Uterus (tissue), 4 donors: ENCODE measurements around the gene TTC4. TPM values are rescaled to one million over a fixed set of nuclear protein-coding genes. Genes with fewer than 3 reads are reported as not detected.
A peak's percentile ranks its signal among the peaks of the same experiment; 100 is the strongest.

Experiments used
- DNase-seq, 2 donors: peaks; one replicate each; pipeline ENCODE4 v3.0.0-alpha.2; 2019 to 2020
- H3K27ac ChIP-seq, 2 donors: fragments of 200-600 bp; sonication (generic); 1 replicate in 1 of 2; 2 replicates in 1 of 2; pipeline ENCODE4 v1.5.1; 2016 to 2018
- H3K27me3 ChIP-seq, 2 donors: fragments of 200-600 bp; sonication (generic); one replicate each; pipeline ENCODE4 v1.5.1; 2018 to 2019; ENCODE audit warnings: control low read depth in 1 of 2
- H3K36me3 ChIP-seq, 2 donors: fragments of 200-600 bp; sonication (generic); one replicate each; pipeline ENCODE4 v1.5.1; 2019; ENCODE audit warnings: control low read depth in 1 of 2
- H3K4me1 ChIP-seq, 2 donors: fragments of 200-600 bp; sonication (generic); one replicate each; pipeline ENCODE4 v1.5.1; 2018 to 2019; ENCODE audit warnings: control low read depth in 1 of 2
- H3K4me3 ChIP-seq, 2 donors: fragments of 200-600 bp; sonication (generic); 1 replicate in 1 of 2; 2 replicates in 1 of 2; pipeline ENCODE4 v1.5.1; 2018 to 2019; ENCODE audit warnings: mild to moderate bottlenecking in 1 of 2
- H3K9me3 ChIP-seq, 2 donors: fragments of 200-600 bp; sonication (generic); one replicate each; pipeline ENCODE4 v1.5.1; 2019; ENCODE audit warnings: control low read depth in 1 of 2
- POLR2A ChIP-seq, 2 donors: fragments of 450-650 bp; IDR thresholded peaks; one replicate each; pipeline ENCODE4 v1.6.1; 2016; ENCODE audit warnings: antibody characterized with exemption in 2 of 2, mild to moderate bottlenecking in 1 of 2, moderate library complexity in 1 of 2
- intact Hi-C: fragments of 100-400 bp; cut with DNase I; formaldehyde crosslinking; loops from one replicate; pipeline ENCODE4 v1.15.1; 2023; ENCODE audit warnings: low total_unique reads
- total RNA-seq, 4 donors: library from RNA; depleted of rRNA in 3 of 4; stranded (reverse); fragments of >200 nt in 3 of 4; gene quantifications; one replicate each; pipeline versions ENCODE4 v1.1.0 to v1.2.4, GENCODE V29; 2014 to 2023
- TF ChIP-seq, protein P1 (sequence below), 4 experiments: fragments of 200-600 bp in 2 of 4; fragments of 450-650 bp in 2 of 4; sonication (generic) in 2 of 4; IDR thresholded peaks; one replicate each; pipeline ENCODE4 v1.5.1; 2016 to 2019; ENCODE audit warnings: antibody characterized with exemption in 4 of 4, mild to moderate bottlenecking in 2 of 4, moderate library complexity in 1 of 4
- donor health status: DM: yes; HTN: yes; CAD: no.

Gene TTC4
- total RNA-seq, 4 donors from 2014 or later = 5.9 to 43.4 (median 19.0) TPM

DNA sequence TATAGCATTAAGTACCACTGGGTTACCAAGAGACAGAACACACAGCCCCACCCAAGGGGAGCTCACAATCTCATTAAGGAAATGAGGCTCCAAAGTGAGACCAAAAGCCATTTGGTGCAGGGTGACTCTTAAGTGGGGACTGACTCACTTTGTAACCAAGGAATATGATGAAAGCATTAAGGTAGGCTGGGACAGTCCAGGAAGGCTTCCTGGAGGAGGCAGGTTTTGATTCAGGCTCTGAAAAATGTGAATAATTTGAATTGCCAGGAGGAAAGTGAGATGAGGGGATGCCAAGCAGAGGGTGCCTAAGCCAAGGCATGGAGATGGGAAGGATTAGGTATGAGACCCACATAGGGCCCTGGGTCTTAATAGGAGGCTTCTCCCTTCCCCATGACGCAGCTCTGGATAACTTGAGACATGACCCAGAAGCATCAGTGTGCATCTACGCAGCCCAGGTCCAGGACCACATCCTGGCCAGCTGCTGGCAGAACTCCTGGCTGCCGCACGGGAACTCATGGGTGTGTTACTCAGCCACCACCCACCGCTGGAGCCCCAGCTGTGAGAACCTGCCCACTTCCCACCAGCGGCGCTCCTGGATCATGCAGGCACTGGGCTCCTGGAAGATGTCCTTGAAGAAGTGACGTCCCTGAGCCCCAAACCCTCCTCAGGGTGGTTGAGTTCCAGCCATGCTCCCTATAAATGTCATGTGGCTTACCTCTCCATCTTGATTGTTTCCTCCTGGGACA lies 5.9 kb upstream of the TTC4 start:
- Histone ChIP-seq H3K27ac (no peak overlapping the region), H3K27me3 (no peaks in the 10 kb centered on the region), H3K4me3 (no peak overlapping the region), H3K36me3 (no peaks in the 10 kb centered on the region), H3K4me1 (no peaks in the 10 kb centered on the region), H3K9me3 (no peaks in the 10 kb centered on the region)
- TF ChIP-seq, protein P1, sequence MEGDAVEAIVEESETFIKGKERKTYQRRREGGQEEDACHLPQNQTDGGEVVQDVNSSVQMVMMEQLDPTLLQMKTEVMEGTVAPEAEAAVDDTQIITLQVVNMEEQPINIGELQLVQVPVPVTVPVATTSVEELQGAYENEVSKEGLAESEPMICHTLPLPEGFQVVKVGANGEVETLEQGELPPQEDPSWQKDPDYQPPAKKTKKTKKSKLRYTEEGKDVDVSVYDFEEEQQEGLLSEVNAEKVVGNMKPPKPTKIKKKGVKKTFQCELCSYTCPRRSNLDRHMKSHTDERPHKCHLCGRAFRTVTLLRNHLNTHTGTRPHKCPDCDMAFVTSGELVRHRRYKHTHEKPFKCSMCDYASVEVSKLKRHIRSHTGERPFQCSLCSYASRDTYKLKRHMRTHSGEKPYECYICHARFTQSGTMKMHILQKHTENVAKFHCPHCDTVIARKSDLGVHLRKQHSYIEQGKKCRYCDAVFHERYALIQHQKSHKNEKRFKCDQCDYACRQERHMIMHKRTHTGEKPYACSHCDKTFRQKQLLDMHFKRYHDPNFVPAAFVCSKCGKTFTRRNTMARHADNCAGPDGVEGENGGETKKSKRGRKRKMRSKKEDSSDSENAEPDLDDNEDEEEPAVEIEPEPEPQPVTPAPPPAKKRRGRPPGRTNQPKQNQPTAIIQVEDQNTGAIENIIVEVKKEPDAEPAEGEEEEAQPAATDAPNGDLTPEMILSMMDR (IDR thresholded peaks at IDR 0.05) = no peak
- TF ChIP-seq POLR2A (IDR thresholded peaks at IDR 0.05) = no peak
- intact Hi-C loops = no loop called here
- DNase-seq = no peak

DNA sequence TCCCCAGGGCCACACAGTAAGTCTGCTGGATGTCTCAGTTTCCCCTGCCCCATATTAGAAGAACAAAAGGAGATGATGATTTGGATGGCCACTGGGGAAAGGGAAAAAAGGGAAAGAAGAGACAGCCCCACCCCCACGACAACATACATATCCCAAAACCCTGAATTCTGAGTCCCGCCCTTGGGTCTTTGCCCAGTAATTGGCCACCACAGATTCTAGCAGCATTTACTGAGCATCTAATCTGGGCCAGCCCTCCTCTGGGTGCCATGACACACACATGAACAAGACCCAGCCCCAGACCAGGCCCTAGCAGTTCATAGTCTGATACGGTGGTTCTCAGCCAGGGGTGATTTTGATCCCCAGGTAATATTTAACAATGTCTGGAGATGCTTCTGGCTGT lies 5.2 kb upstream of the TTC4 start:
- no peaks in the 10 kb centered on the region for H3K27me3 ChIP-seq
- H3K27ac ChIP-seq = no peak overlapping the region
- no peaks in the 10 kb centered on the region for H3K9me3 ChIP-seq
- no peak for DNase-seq
- no peak for TF ChIP-seq POLR2A (IDR thresholded peaks at IDR 0.05)
- TF ChIP-seq, protein P1 (IDR thresholded peaks at IDR 0.05) = no peak
- H3K4me1 ChIP-seq = no peaks in the 10 kb centered on the region
- intact Hi-C loops = no loop called here
- H3K4me3 ChIP-seq = no peak overlapping the region
- H3K36me3 ChIP-seq = no peaks in the 10 kb centered on the region

DNA sequence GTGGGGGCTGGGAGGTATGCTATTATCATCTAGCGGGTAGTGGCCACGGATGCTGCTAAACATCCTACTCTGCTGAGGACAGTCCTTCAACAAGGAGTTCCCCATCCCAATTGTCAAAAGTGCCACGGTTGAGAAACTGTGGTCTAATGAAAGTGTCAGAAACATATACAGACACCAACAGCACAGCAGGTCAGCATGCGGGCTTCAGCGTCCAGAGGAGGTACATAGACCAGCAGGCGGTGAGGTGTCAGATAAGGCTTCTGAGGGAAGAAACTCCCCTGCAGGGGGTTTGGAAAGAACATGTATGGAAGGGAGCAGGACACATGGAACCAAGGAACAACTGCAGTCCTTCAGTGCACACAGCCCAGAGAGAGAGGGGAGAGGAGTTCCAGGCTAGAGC lies 4.8 kb upstream of the TTC4 start:
- no peaks in the 10 kb centered on the region for H3K9me3 ChIP-seq
- no peaks in the 10 kb centered on the region for H3K36me3 ChIP-seq
- no peaks in the 10 kb centered on the region for H3K27me3 ChIP-seq
- H3K4me1 ChIP-seq = no peaks in the 10 kb centered on the region
- intact Hi-C loops = no loop called here
- TF ChIP-seq, protein P1 (IDR thresholded peaks at IDR 0.05) = no peak
- no peak for TF ChIP-seq POLR2A (IDR thresholded peaks at IDR 0.05)
- no peak overlapping the region for H3K4me3 ChIP-seq
- DNase-seq = no peak
- H3K27ac ChIP-seq = no peak overlapping the region

DNA sequence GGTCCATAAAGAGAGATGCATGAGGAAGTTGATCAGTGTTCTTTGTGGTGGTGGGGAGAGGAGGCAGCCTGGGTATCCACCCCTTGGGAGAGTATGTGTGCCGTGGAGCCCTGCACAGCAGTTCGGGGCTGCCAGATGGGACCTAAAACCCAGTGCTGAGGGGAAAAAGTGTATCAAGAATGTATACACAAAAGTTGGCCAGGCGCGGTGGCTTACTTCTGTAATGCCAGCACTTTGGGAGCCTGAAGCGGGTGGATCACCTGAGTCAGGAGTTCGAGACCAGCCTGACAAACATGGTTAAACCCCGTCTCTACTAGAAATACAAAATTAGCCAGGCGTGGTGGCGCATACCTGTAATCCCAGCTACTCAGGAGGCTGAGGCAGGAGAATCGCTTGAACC lies 4.1 kb upstream of the TTC4 start:
- no peak overlapping the region for H3K4me3 ChIP-seq
- DNase-seq = no peak
- no peaks in the 10 kb centered on the region for H3K27me3 ChIP-seq
- intact Hi-C loops = no loop called here
- H3K4me1 ChIP-seq = peaks cover 0 to 4% of the 10 kb centered on the region in 2 donors
- H3K36me3 ChIP-seq = no peaks in the 10 kb centered on the region
- H3K9me3 ChIP-seq = no peaks in the 10 kb centered on the region
- no peak overlapping the region for H3K27ac ChIP-seq
- TF ChIP-seq, protein P1 (IDR thresholded peaks at IDR 0.05) = no peak
- TF ChIP-seq POLR2A (IDR thresholded peaks at IDR 0.05) = no peak

DNA sequence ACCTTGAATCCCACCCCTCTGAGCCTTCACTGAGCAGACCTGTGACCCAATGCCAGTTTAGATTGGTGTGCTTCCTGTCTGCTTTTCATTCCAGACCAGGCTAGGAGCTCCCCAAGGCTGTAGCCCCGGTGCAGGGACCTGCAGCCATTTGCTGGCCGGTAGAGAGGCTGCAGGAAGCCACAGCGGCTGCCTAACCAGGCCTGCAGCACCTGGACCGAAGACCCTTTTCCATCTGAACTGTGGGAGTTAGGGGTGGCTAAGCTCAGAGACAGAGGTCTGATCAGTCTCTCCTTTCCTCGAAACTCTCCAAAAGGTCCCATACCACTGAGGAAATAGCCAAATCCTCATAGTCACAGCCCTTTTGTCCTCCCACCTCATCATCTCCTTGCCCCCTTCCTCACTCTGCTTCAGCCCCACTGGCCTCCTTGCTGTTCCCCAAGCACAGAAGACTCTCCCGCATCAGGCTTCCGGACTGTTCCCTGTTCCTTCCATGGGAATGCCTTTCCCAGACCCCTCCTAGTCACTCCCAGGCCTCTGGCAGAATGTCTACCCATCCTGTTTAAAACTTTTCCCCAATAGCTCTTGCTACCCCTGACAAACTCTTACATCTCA lies 674 bp upstream of the TTC4 start:
- intact Hi-C loops = no loop called here

More for the DNA sequence above, 674 bp upstream of the TTC4 start:
- Histone ChIP-seq H3K27me3 (no peaks in the 10 kb centered on the region), H3K4me1 (peaks cover 0 to 5% of the 10 kb centered on the region in 2 donors), H3K36me3 (no peaks in the 10 kb centered on the region), H3K27ac (peak overlapping the region; percentile 53 to 82), H3K4me3 (peak overlapping the region; percentile 75 to 93), H3K9me3 (no peaks in the 10 kb centered on the region)
- no peak for DNase-seq
- TF ChIP-seq, protein P1 (IDR thresholded peaks at IDR 0.05) = no peak
